C4-2B (cell line): ENCODE measurements around the gene CIC.

Experiments used
- H3K27ac ChIP-seq: fragments of 450-650 bp; 2 replicates; pipeline ENCODE4 v1.5.1; 2017
- ZFX ChIP-seq: fragments of 450-650 bp; IDR thresholded peaks from 2 replicates; pipeline ENCODE4 v1.6.1; 2017
- TF ChIP-seq, protein P1 (sequence below): fragments of 450-650 bp; conservative IDR thresholded peaks from 2 replicates; pipeline ENCODE4 v1.5.1; 2017; ENCODE audit warnings: mild to moderate bottlenecking

The CIC gene

DNA sequence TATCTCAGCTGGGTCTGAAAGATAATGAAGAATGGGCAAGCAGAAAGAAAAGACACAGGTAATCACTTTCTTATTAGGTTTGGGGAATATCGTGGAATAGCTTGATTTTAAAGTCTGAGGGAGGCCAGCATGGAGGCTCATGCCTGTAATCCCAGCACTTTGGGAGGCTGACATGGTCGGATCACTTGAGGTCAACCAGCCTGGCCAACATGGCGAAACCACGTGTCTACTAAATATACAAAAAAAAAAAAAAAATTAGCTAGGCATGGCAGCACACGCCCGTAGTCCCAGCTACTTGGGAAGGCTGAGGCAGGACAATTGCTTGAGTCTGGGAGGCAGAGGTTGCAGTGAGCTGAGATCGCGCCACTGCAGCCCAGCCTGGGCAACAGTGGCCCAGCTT, 34.8 kb downstream of the CIC start:
- no peak overlapping the region for H3K27ac ChIP-seq
- no peak for TF ChIP-seq ZFX
- TF ChIP-seq, protein P1, sequence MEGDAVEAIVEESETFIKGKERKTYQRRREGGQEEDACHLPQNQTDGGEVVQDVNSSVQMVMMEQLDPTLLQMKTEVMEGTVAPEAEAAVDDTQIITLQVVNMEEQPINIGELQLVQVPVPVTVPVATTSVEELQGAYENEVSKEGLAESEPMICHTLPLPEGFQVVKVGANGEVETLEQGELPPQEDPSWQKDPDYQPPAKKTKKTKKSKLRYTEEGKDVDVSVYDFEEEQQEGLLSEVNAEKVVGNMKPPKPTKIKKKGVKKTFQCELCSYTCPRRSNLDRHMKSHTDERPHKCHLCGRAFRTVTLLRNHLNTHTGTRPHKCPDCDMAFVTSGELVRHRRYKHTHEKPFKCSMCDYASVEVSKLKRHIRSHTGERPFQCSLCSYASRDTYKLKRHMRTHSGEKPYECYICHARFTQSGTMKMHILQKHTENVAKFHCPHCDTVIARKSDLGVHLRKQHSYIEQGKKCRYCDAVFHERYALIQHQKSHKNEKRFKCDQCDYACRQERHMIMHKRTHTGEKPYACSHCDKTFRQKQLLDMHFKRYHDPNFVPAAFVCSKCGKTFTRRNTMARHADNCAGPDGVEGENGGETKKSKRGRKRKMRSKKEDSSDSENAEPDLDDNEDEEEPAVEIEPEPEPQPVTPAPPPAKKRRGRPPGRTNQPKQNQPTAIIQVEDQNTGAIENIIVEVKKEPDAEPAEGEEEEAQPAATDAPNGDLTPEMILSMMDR = no peak

DNA sequence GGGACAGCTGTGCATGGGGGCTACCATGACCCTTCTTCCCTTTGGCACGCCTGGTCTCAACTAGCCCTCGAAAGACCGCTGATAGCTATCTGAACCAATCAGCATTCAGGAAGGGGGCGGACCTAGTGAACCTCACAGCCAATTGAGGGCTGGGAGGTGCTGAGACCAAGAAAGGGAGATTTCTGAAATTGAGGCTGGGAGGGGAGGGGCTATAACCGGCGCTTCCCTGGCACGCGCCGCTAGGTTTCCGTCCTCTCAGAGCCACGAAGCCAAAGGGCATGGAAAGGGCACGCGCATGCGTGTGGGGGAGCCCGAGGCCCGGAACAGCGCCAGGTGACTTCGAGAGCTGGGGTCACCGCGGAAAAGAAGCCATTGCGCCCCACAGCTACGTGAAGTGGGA, 37.6 kb downstream of the CIC start:
- TF ChIP-seq ZFX = no peak
- TF ChIP-seq, protein P1 = no peak
- no peak overlapping the region for H3K27ac ChIP-seq

DNA sequence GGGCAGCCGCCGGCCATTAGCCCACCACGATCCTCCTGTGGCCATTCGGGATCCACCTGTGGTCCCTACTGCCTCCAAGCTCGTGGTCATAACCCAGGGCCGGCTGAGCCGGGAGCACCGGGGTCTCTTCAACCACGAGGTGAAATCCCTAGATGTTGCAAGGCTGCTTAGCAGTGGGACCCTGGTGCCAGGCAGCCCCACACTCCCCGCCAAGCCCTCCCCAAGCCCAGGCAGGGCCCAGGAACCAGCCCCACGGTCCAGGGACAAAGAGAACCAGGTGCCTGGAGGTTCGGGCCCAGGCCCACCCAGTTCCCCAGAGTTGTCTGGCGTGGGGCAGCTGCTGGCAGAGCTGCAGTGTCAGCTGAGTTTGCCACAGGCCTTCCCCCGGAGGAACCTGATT, 40.6 kb downstream of the CIC start:
- H3K27ac ChIP-seq = no peak overlapping the region
- TF ChIP-seq, protein P1 = no peak
- no peak for TF ChIP-seq ZFX

DNA sequence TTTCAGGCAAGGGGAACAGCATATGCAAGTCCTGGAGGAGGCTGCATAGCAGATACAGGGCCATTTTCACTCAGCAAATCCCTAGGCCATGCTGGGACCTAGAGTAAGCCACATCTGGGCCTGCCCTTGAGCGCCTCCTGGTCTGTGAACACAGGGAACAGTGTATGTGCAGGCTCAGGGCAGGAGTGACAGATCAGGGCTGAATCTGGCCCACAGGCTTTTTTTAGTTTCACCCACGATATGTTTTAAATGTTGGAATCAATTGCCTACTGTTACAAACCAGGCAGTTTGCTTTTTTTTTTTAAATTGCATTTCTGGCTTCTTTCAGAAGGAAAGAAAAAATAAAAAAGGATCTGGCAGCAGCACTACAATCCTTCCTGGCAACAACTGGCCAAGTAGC, 42.6 kb downstream of the CIC start:
- TF ChIP-seq, protein P1 = no peak
- TF ChIP-seq ZFX = no peak
- H3K27ac ChIP-seq = no peak overlapping the region

DNA sequence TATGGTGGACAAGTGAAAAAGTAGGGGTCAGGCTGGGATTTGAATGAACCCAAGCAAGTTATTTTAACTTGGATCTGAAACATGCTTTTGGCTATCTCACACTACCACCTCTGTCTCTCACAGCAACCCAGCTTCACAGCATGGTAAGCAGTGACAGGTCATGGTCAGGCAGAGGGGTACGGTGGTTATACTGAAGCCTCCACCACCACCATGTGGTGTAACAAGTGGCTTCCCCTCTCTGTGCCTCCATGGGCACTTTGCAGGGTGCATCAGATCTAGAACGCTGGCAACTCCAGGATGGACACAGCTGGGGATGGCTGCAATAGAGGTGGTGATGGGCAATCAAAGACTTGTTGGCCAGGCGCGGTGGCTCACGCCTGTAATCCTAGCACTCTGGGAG, 43.3 kb downstream of the CIC start:
- H3K27ac ChIP-seq = no peak overlapping the region
- TF ChIP-seq, protein P1 = no peak
- TF ChIP-seq ZFX = no peak

DNA sequence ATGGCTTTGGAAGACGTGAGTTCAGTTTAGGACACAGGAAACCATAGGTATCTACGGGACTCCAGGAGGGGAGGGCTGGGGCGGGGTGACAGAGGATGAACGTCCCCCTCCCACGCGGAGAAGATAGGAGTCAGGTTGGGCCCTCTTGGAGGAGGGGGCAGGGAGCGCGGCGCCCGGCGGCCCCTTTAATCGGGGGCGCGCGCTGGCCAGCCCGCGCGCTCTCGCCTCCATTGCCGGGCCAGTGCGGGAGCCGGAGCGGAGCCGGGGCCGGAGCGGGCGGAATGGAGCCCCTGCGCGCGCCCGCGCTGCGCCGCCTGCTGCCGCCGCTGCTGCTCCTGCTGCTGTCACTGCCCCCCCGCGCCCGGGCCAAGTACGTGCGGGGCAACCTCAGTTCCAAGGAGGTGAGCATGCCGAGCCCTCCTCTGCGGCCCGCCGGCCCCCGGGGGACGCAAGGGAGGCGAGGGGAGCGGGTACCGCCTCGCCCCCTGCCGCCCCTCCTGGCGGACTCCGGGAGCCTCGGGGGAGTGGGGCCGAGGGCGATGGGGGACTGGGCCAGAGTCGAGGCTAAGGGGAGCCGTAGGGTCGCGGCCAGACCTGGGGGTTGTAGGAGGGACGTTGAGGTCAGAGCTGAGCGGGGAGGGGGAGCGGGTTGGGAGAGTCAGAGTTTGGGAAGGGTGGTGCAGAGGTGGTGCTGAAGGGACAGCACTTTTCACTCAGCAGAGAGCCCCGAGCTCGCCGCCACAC, 44.2 kb downstream of the CIC start, which contains the start of gene TMEM145:
Gene TMEM145, plus strand, starts transcription at position 214 of the 744 bp plus-strand sequence. Its CDS starts 68 bp downstream, at position 282.
- TF ChIP-seq, protein P1 = no peak; the same call in 1 of the 2 replicates
- no peak for TF ChIP-seq ZFX
- H3K27ac ChIP-seq = no peak within 1 kb of the TSS

DNA sequence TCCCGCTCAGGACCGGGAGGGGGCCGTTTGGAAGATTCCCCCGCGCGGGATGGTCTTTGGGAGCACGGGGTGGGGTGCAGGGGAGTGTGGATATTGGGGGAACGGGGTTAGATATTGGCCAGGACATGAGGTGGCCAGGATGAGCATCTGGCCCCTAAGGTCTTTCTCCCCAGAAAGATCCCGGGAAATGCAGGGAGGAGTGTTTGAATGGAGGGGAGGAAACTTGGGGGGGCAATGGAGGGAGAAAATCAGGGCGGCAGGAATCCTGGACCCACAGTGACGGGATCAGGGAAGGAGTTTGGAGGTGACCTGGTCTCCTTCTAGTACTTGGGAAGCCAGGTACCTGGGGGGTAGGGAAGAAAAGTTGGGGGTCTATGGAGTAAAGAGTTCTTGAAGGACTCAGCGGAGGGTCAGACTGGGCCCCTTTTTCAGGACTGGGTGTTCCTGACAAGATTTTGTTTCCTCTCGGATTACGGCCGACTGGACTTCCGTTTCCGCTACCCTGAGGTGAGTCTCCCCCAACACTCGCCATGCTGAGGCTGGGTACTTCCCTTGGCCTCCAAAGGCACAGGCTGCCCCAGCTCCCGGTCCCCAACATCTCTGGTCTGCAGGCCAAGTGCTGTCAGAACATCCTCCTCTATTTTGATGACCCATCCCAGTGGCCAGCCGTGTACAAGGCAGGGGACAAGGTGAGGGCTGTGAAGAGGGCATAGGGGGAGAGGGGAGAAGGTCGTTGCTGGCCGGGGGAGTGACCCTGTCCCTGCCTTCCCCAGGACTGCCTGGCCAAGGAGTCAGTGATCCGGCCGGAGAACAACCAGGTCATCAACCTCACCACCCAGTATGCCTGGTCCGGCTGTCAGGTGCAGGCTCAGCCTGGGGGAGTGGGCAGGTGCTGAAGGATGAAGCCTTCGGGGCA, 45.0 kb downstream of the CIC start:
- TF ChIP-seq, protein P1 = no peak; the same call in 1 of the 2 replicates
- no peak for TF ChIP-seq ZFX
- H3K27ac ChIP-seq = no peak overlapping the region
